HUES64 (cell line): ENCODE results near the gene HDHD3.

Source experiments
- H3K27ac ChIP-seq: 2 replicates; pipeline ENCODE4 v1.7.0; 2013; ENCODE audit warnings: low read depth, low read length, inconsistent platforms
- H3K27me3 ChIP-seq: 2 replicates; pipeline ENCODE4 v1.6.1; 2013; ENCODE audit warnings: mild to moderate bottlenecking, low read length; ENCODE audit not compliant: insufficient read depth
- H3K36me3 ChIP-seq: 2 replicates; pipeline ENCODE4 v1.6.1; 2013; ENCODE audit warnings: mild to moderate bottlenecking, low read length; ENCODE audit not compliant: insufficient read depth
- H3K4me1 ChIP-seq: 2 replicates; pipeline ENCODE4 v1.6.1; 2013; ENCODE audit warnings: mild to moderate bottlenecking, low read length, moderate library complexity; ENCODE audit not compliant: insufficient read depth
- H3K4me3 ChIP-seq: 2 replicates; pipeline ENCODE4 v1.5.1; 2013; ENCODE audit warnings: mild to moderate bottlenecking, low read length, moderate library complexity
- H3K9ac ChIP-seq: 2 replicates; pipeline ENCODE4 v1.6.1; 2013; ENCODE audit warnings: mild to moderate bottlenecking, low read depth, low read length
- H3K9me3 ChIP-seq: 2 replicates; pipeline ENCODE4 v1.6.1; 2013; ENCODE audit warnings: low read depth, low read length; ENCODE audit not compliant: insufficient read depth
- WGBS: fragments of 150-250, 120-280 bp; methylation state at CpG from one replicate; pipeline ENCODE4 v1.1.7; 2013; ENCODE audit warnings: missing lambda C conversion rate; 5-methylcytosine and 5-hydroxymethylcytosine counted together

The HDHD3 gene

GRCh38 chr9:113403646-113404045 is 26.9 kb upstream of the HDHD3 start:
- no peak overlapping the region for H3K9ac ChIP-seq
- H3K4me3 ChIP-seq: no peak overlapping the region
- H3K36me3 ChIP-seq: peaks cover 17% of the 10 kb centered on the region
- H3K27ac ChIP-seq: no peak overlapping the region
- H3K9me3 ChIP-seq: no peaks in the 10 kb centered on the region
- no peaks in the 10 kb centered on the region for H3K27me3 ChIP-seq
- peaks cover 5% of the 10 kb centered on the region for H3K4me1 ChIP-seq
- WGBS: 93% methylated on average over 1 of the region's 2 CpGs

GRCh38 chr9:113401027-113401792 is 24.4 kb upstream of the HDHD3 start, which contains the start of gene ALAD:
Gene ALAD (minus strand): TSS chr9:113401284. CDS start chr9:113393559, 7,725 bp downstream.
- peak within 1 kb of the TSS; percentile 93 for H3K4me3 ChIP-seq
- peak within 1 kb of the TSS; percentile 34; the same call in 1 of the 2 replicates for H3K27ac ChIP-seq
- H3K27me3 ChIP-seq: no peaks in the 10 kb centered on the region
- 3% methylated on average over 50 of the region's 50 CpGs for WGBS
- no peaks in the 10 kb centered on the region for H3K36me3 ChIP-seq
- peak within 1 kb of the TSS; percentile 50 for H3K9ac ChIP-seq
- peaks cover 5% of the 10 kb centered on the region for H3K4me1 ChIP-seq
- no peaks in the 10 kb centered on the region for H3K9me3 ChIP-seq

GRCh38 chr9:113399646-113400200 is 22.9 kb upstream of the HDHD3 start:
- Histone ChIP-seq H3K4me1 (peaks cover 5% of the 10 kb centered on the region), H3K27ac (no peak overlapping the region), H3K27me3 (no peaks in the 10 kb centered on the region), H3K4me3 (no peak overlapping the region), H3K9me3 (no peaks in the 10 kb centered on the region), H3K9ac (no peak overlapping the region), H3K36me3 (no peaks in the 10 kb centered on the region)
- WGBS: 83% methylated on average over 3 of the region's 3 CpGs

- Histone ChIP-seq H3K4me1 (peaks cover 5% of the 10 kb centered on the region), H3K27me3 (no peaks in the 10 kb centered on the region), H3K9me3 (no peaks in the 10 kb centered on the region), H3K9ac (no peak overlapping the region), H3K27ac (no peak overlapping the region), H3K36me3 (no peaks in the 10 kb centered on the region), H3K4me3 (no peak overlapping the region)
- WGBS: 85% methylated on average over 5 of the region's 5 CpGs
Observed at GRCh38 chr9:113398796-113399195, 22.0 kb upstream of the HDHD3 start.

DNA sequence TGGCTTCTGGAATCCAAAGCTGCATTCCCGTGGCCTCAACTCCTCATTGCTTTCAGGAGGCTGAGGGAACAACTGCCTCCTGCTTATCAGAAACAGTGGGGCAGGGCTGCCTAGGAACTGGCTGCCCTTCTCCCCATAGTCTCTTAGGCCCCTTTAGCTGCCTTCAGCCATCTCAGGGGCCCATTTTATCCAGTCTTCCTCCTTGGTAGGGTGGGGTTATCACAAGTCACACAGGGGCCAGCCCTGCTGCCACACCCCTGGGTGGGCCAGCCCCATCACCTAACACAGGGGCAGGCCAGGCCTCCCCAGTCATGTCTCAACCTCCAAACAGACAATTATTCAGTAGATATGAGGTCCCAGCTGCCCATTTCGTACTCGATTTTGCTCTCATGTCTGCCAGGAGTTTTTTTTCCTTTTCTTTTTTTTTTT is 20.4 kb upstream of the HDHD3 start:
- H3K4me1 ChIP-seq: peaks cover 5% of the 10 kb centered on the region
- H3K4me3 ChIP-seq: no peak overlapping the region
- no peaks in the 10 kb centered on the region for H3K27me3 ChIP-seq
- no peaks in the 10 kb centered on the region for H3K9me3 ChIP-seq
- peaks cover 7% of the 10 kb centered on the region for H3K36me3 ChIP-seq
- 73% methylated on average over 3 of the region's 3 CpGs for WGBS
- H3K27ac ChIP-seq: no peak overlapping the region
- H3K9ac ChIP-seq: no peak overlapping the region

GRCh38 chr9:113395000-113395861 is 18.4 kb upstream of the HDHD3 start:
- Histone ChIP-seq H3K36me3 (peaks cover 22% of the 10 kb centered on the region), H3K4me3 (no peak overlapping the region), H3K27ac (no peak overlapping the region), H3K4me1 (no peaks in the 10 kb centered on the region; the same call in 1 of the 2 replicates), H3K9ac (no peak overlapping the region), H3K9me3 (no peaks in the 10 kb centered on the region), H3K27me3 (no peaks in the 10 kb centered on the region)
- WGBS: 96% methylated on average over 9 of the region's 9 CpGs

DNA sequence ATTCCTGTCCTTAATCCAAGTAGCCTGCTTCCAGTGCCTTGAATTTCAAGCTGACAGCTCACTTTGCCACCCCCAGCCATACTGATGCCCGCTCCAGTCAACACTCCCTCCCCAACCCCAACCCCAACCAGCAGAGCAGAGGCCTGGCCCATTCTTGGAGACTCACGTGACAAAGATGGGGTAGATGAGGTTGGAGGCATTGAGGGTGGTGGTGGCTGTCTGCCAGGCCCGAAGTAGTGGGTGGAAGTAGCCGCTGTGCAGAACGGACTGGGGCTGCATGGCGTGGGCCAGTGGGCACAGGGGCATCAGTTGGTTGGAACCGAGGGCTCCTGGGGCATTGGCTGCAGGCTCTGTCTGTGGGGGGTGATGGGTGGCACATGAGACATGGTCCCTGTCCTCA is 16.5 kb upstream of the HDHD3 start:
- no peak overlapping the region for H3K4me3 ChIP-seq
- WGBS: 91% methylated on average over 7 of the region's 7 CpGs
- no peaks in the 10 kb centered on the region; the same call in 1 of the 2 replicates for H3K4me1 ChIP-seq
- H3K27me3 ChIP-seq: no peaks in the 10 kb centered on the region
- no peaks in the 10 kb centered on the region for H3K9me3 ChIP-seq
- H3K36me3 ChIP-seq: peaks cover 31% of the 10 kb centered on the region
- H3K9ac ChIP-seq: no peak overlapping the region
- no peak overlapping the region for H3K27ac ChIP-seq

- Histone ChIP-seq H3K4me3 (no peak overlapping the region), H3K9me3 (no peaks in the 10 kb centered on the region), H3K27me3 (no peaks in the 10 kb centered on the region), H3K9ac (no peak overlapping the region), H3K36me3 (peaks cover 36% of the 10 kb centered on the region), H3K27ac (no peak overlapping the region), H3K4me1 (no peaks in the 10 kb centered on the region)
- 95% methylated on average over 7 of the region's 7 CpGs for WGBS
Observed at GRCh38 chr9:113391917-113392316, 15.1 kb upstream of the HDHD3 start.

DNA sequence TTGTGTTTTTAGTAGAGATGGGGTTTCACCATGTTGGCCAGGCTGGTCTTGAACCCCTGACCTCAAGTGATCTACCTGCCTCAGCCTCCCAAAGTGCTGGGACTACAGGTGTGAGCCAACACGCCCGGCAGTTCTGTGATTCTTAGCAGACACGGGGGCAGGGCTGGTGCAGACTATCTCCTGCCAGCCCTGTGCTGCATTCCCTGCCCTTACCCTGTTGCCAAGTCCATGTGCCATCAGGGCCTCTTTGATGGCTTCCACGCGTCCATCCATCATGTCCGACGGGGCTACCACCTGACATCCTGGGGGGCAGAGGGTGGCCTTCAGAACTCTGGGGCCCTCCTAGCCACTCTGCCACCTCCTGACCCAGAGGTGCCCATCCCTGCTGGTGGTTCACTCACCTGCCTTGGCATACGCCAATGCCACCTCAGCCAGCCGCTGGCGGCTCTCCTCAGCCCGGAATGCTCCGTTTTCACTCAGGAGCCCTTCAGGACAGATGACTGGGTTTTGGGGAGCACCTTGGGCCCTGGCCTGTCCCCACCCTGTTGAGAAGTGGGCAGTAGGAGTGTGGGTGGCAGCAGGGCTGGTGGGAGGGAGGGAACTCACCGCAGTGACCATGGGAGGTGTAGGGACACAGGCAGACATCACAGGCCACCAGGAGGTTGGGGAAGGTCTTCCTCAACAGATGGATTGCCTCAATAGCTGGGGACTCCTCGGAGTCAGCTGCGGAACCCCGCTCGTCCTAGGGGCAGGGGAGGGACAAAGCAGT is 13.6 kb upstream of the HDHD3 start:
- no peak overlapping the region for H3K9ac ChIP-seq
- H3K27me3 ChIP-seq: no peaks in the 10 kb centered on the region
- no peak overlapping the region for H3K4me3 ChIP-seq
- 94% methylated on average over 17 of the region's 17 CpGs for WGBS
- no peaks in the 10 kb centered on the region for H3K4me1 ChIP-seq
- H3K9me3 ChIP-seq: no peaks in the 10 kb centered on the region
- no peak overlapping the region for H3K27ac ChIP-seq
- H3K36me3 ChIP-seq: peaks cover 36% of the 10 kb centered on the region

DNA sequence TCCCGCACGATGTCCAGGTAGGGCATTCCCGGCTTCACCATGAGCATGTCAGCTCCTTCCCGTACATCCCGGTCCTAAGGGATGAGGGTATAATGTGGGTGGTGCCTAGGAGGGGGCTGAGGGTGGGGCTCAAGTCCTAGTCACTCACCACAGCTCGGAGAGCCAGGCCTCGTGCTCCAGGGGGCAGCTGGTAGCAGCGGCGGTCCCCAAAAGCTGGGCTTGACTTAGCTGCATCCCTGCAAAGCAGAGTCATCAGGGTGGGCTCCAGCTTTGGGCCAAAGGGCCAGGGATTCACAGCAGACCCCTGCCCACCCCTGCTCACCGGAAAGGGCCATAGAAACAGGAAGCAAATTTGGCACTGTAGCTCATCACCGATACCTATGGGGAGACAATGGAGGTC is 12.7 kb upstream of the HDHD3 start:
- H3K27ac ChIP-seq: no peak overlapping the region
- 93% methylated on average over 11 of the region's 11 CpGs for WGBS
- H3K36me3 ChIP-seq: peaks cover 36% of the 10 kb centered on the region
- no peaks in the 10 kb centered on the region for H3K9me3 ChIP-seq
- H3K9ac ChIP-seq: no peak overlapping the region
- no peak overlapping the region for H3K4me3 ChIP-seq
- H3K27me3 ChIP-seq: no peaks in the 10 kb centered on the region
- H3K4me1 ChIP-seq: no peaks in the 10 kb centered on the region
